Measurements from ENCODE around the gene DLEC1.
"Not testable (repeated sequence)": the region's sequence is repeated elsewhere in the genome, so short reads cannot be mapped to it uniquely, and the experiment has no call there.

Gene DLEC1

GRCh38 chr3:38131621-38132369 is 92.8 kb downstream of the DLEC1 start:
- ATAC-seq, result peak; percentile 78
- TF ChIP-seq OSR1 (CRISPR knock-in tag; IDR thresholded peaks at IDR 0.05) (no peak), ARNTL (CRISPR knock-in tag; IDR thresholded peaks at IDR 0.05; ENCODE audit: borderline replicate concordance, low read depth) (no peak), CSDC2 (CRISPR knock-in tag; IDR thresholded peaks at IDR 0.05) (no peak), PATZ1 (CRISPR knock-in tag; IDR thresholded peaks at IDR 0.05; ENCODE audit: borderline replicate concordance) (no peak), BACH2 (CRISPR knock-in tag; IDR thresholded peaks at IDR 0.05; ENCODE audit: borderline replicate concordance) (no peak), ZNF70 (CRISPR knock-in tag; IDR thresholded peaks at IDR 0.05) (no peak), ESRRG (CRISPR knock-in tag; IDR thresholded peaks at IDR 0.05) (no peak), TOX (CRISPR knock-in tag; IDR thresholded peaks at IDR 0.05; ENCODE audit: borderline replicate concordance) (no peak), RARB (CRISPR knock-in tag; IDR thresholded peaks at IDR 0.05) (no peak), GLIS3 (CRISPR knock-in tag; IDR thresholded peaks at IDR 0.05) (no peak), ISL1 (CRISPR knock-in tag; IDR thresholded peaks at IDR 0.05) (no peak), TCF4 (CRISPR knock-in tag; IDR thresholded peaks at IDR 0.05; ENCODE audit: borderline replicate concordance) (no peak), ZFP30 (CRISPR knock-in tag; IDR thresholded peaks at IDR 0.05) (no peak)

GRCh38 chr3:38133209-38133556 is 94.2 kb downstream of the DLEC1 start:
- TF ChIP-seq GLIS3 (CRISPR knock-in tag; IDR thresholded peaks at IDR 0.05) (no peak), ISL1 (CRISPR knock-in tag; IDR thresholded peaks at IDR 0.05) (no peak), ZFP3 (CRISPR knock-in tag; IDR thresholded peaks at IDR 0.05) (no peak), ZNF70 (CRISPR knock-in tag; IDR thresholded peaks at IDR 0.05) (no peak), ZC3H10 (CRISPR knock-in tag; IDR thresholded peaks at IDR 0.05) (no peak)
- ATAC-seq, result no peak

- TF ChIP-seq ZC3H10 (CRISPR knock-in tag; IDR thresholded peaks at IDR 0.05), result no peak
- TF ChIP-seq ZFP30 (CRISPR knock-in tag; IDR thresholded peaks at IDR 0.05), result no peak
- no peak for TF ChIP-seq CSDC2 (CRISPR knock-in tag; IDR thresholded peaks at IDR 0.05)
- no peak for TF ChIP-seq RARB (CRISPR knock-in tag; IDR thresholded peaks at IDR 0.05)
- no peak for TF ChIP-seq TCF4 (CRISPR knock-in tag; IDR thresholded peaks at IDR 0.05; ENCODE audit: borderline replicate concordance)
- no peak for TF ChIP-seq ISL1 (CRISPR knock-in tag; IDR thresholded peaks at IDR 0.05)
- TF ChIP-seq PPARA (CRISPR knock-in tag; IDR thresholded peaks at IDR 0.05; ENCODE audit: borderline replicate concordance), result no peak
- no peak for TF ChIP-seq PATZ1 (CRISPR knock-in tag; IDR thresholded peaks at IDR 0.05; ENCODE audit: borderline replicate concordance)
- TF ChIP-seq ESRRG (CRISPR knock-in tag; IDR thresholded peaks at IDR 0.05), result no peak
- no peak for TF ChIP-seq ZNF565 (CRISPR knock-in tag; conservative IDR thresholded peaks at IDR 0.05; ENCODE audit: low read depth)
- no peak for TF ChIP-seq ARNTL (CRISPR knock-in tag; IDR thresholded peaks at IDR 0.05; ENCODE audit: borderline replicate concordance, low read depth)
- TF ChIP-seq CSRNP3 (CRISPR knock-in tag; IDR thresholded peaks at IDR 0.05), result no peak
- no peak for TF ChIP-seq TSHZ2 (CRISPR knock-in tag; IDR thresholded peaks at IDR 0.05)
- ATAC-seq, result no peak
These were observed 94.8 kb downstream of the DLEC1 start for GRCh38 chr3:38133557-38134405.

GRCh38 chr3:38134517-38135143 is 95.6 kb downstream of the DLEC1 start:
- ATAC-seq, result not testable (repeated sequence)

- ATAC-seq, result not testable (repeated sequence)
These were observed 96.7 kb downstream of the DLEC1 start for GRCh38 chr3:38135621-38136277.

Measured in SK-N-SH treated with all-trans-retinoic acid at 6 μM for 48 hours (cell line).